ENCODE results near the gene FMR1NB. TPM values are rescaled to one million over a fixed set of nuclear protein-coding genes. Genes with fewer than 3 reads are reported as not detected.

Gene FMR1NB
- total RNA-seq, 1 experiment from 2014 or later = not detected

DNA sequence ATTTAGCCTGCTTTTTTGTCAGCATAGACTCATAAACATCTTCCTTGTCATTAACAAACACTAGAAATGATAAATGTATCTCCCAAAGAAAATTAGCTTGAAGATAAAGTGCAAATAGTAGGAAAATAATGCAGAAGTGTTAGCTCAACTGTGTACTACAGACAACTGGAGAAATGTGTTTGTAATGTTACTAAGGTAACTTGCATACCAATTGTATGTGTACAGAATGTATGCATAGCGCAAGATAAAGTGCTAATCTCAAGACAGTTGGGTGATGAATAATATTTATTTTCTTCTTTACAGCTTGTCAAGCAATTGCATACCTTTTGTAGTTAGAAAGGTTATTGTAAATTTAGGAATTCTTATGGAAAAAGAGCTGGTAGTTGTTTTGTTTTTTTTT is 47.3 kb upstream of the FMR1NB start:
- no peak overlapping the region for H2BK5ac ChIP-seq (ENCODE audit: insufficient read length, low read length)
- H4K20me1 ChIP-seq (ENCODE audit: control insufficient read depth, insufficient read depth, insufficient read length) = no peaks in the 10 kb centered on the region
- no peak overlapping the region for H2BK120ac ChIP-seq (ENCODE audit: low read depth, low read length, poor library complexity, severe bottlenecking)
- H4K91ac ChIP-seq (ENCODE audit: insufficient read length, low read depth, low read length) = no peak overlapping the region
- H3K27me3 ChIP-seq (ENCODE audit: insufficient read depth, low read length) = no peaks in the 10 kb centered on the region
- H4K8ac ChIP-seq (replicated peaks; ENCODE audit: insufficient read length, low read depth, low read length) = no peak overlapping the region
- no peak overlapping the region for H3K56ac ChIP-seq (ENCODE audit: insufficient read length, low read depth, low read length)
- no peaks in the 10 kb centered on the region for H3K4me1 ChIP-seq (ENCODE audit: insufficient read depth, low read length)
- H3K79me2 ChIP-seq (ENCODE audit: insufficient read depth, low read length) = no peaks in the 10 kb centered on the region
- Mint-ChIP-seq H3K4me3 (no peak overlapping the region), H3K36me3 (ENCODE audit: insufficient read depth in 1 of 3, low read depth in 3 of 3) (peaks cover 18 to 55% (median 51%) of the 10 kb centered on the region in 3 experiments), H3K9me3 (peaks cover 38 to 42% of the 10 kb centered on the region in 2 experiments), H3K27ac (no peak overlapping the region), H3K4me1 (no peaks in the 10 kb centered on the region), H3K27me3 (ENCODE audit: low read depth) (no peaks in the 10 kb centered on the region)
- peaks cover 20% of the 10 kb centered on the region for H3K9me3 ChIP-seq (ENCODE audit: control insufficient read depth, low read depth, low read length)
- H3K14ac ChIP-seq (ENCODE audit: insufficient read depth, low read length) = no peak overlapping the region
- no peak for TF ChIP-seq CTCF (conservative IDR thresholded peaks at IDR 0.05)
- no peaks in the 10 kb centered on the region for H3K23me2 ChIP-seq (ENCODE audit: insufficient read length, low read depth, low read length, poor library complexity, severe bottlenecking)
- no peak overlapping the region for H2BK12ac ChIP-seq (ENCODE audit: insufficient read length, low read depth, low read length)
- no peak overlapping the region for H4K5ac ChIP-seq (ENCODE audit: insufficient read length, low read depth, low read length)
- no peak overlapping the region for H3K27ac ChIP-seq (ENCODE audit: insufficient read length, low read depth, low read length)
- no peak overlapping the region for H3K23ac ChIP-seq (ENCODE audit: insufficient read length, low read depth, low read length)
- no peak overlapping the region for H2BK20ac ChIP-seq (ENCODE audit: low read depth, low read length, poor library complexity, severe bottlenecking)
- H2BK15ac ChIP-seq (ENCODE audit: low read depth, low read length) = no peak overlapping the region
- no CpG with 5 or more reads among the region's 1 CpG for WGBS (ENCODE audit: extremely low coverage, insufficient read length, low lambda C conversion rate)
- no peak for DNase-seq
- H3K79me1 ChIP-seq (ENCODE audit: insufficient read depth, low read depth, low read length, poor library complexity, severe bottlenecking) = no peaks in the 10 kb centered on the region
- no peak overlapping the region for H3T11ph ChIP-seq (ENCODE audit: low read length)
- no peak overlapping the region for H3K4ac ChIP-seq (ENCODE audit: low read depth, low read length)
- no peak overlapping the region for H3K18ac ChIP-seq (ENCODE audit: insufficient read length, low read depth, low read length)
- no peak overlapping the region for H2AK5ac ChIP-seq (ENCODE audit: insufficient read length, low read length)
- H2AFZ ChIP-seq (ENCODE audit: low read length) = no peak overlapping the region
- H3K4me2 ChIP-seq (ENCODE audit: insufficient read depth, insufficient read length, low read length) = no peak overlapping the region
- H3K9ac ChIP-seq (ENCODE audit: extremely low read depth, insufficient read length, low read length) = no peak overlapping the region

Data from H9 (cell line).